GM23338 (cell line): ENCODE measurements around the gene LONP1. TPM values are rescaled to one million over a fixed set of nuclear protein-coding genes. Genes with fewer than 3 reads are reported as not detected.

Source experiments
- ATAC-seq: fragments of 200-7000 bp; cut with Tn5 transposase; 3 replicates; pipeline ENCODE4 v1.9.1; 2020
- DNase-seq: peaks from one replicate; pipeline ENCODE4 v3.0.0-alpha.2; 2015; ENCODE audit warnings: low spot score
- H2AFZ ChIP-seq: fragments of 200-600 bp; sonication (generic); 2 replicates; pipeline ENCODE4 v1.8.0; 2016; ENCODE audit warnings: antibody characterized with exemption, mild to moderate bottlenecking, moderate library complexity
- H3F3A ChIP-seq: fragments of 200-600 bp; sonication (generic); replicated peaks from 2 replicates; pipeline ENCODE4 v1.8.0; 2017; ENCODE audit warnings: antibody characterized with exemption, mixed run types, low read depth
- H3K27ac ChIP-seq: fragments of 200-600 bp; sonication (generic); 2 replicates; pipeline ENCODE4 v1.6.1; 2016; ENCODE audit warnings: low read depth
- H3K27me3 ChIP-seq: fragments of 200-600 bp; sonication (generic); 2 replicates; pipeline ENCODE4 v1.8.0; 2016; ENCODE audit warnings: mild to moderate bottlenecking, mixed run types, moderate library complexity; ENCODE audit not compliant: insufficient read depth
- H3K36me3 ChIP-seq: fragments of 200-600 bp; sonication (generic); 2 replicates; pipeline ENCODE4 v1.8.0; 2016; ENCODE audit warnings: mild to moderate bottlenecking; ENCODE audit not compliant: insufficient read depth
- H3K4me1 ChIP-seq: fragments of 200-600 bp; sonication (generic); 2 replicates; pipeline ENCODE4 v1.8.0; 2016; ENCODE audit warnings: mild to moderate bottlenecking, moderate library complexity; ENCODE audit not compliant: insufficient read depth
- H3K4me2 ChIP-seq: fragments of 200-600 bp; sonication (generic); 2 replicates; pipeline ENCODE4 v1.7.1; 2017; ENCODE audit warnings: mixed run types
- H3K4me3 ChIP-seq: fragments of 200-600 bp; sonication (generic); 2 replicates; pipeline ENCODE4 v1.6.1; 2016; ENCODE audit warnings: mixed run types
- H3K79me2 ChIP-seq: fragments of 200-600 bp; sonication (generic); replicated peaks from 2 replicates; pipeline ENCODE4 v1.8.0; 2017; ENCODE audit warnings: mild to moderate bottlenecking; ENCODE audit not compliant: insufficient read depth
- H3K9me2 ChIP-seq: fragments of 200-600 bp; sonication (generic); 2 replicates; pipeline ENCODE4 v1.8.0; 2017; ENCODE audit not compliant: insufficient read depth
- H4K20me1 ChIP-seq: fragments of 200-600 bp; sonication (generic); replicated peaks from 2 replicates; pipeline ENCODE4 v1.8.0; 2017; ENCODE audit warnings: mild to moderate bottlenecking; ENCODE audit not compliant: insufficient read depth
- H3K27ac Mint-ChIP-seq: 2 replicates; pipeline ENCODE4 v1.8.0; 2020; ENCODE audit warnings: inconsistent platforms, mild to moderate bottlenecking, moderate library complexity, mixed read lengths
- H3K27me3 Mint-ChIP-seq: 3 replicates; pipeline ENCODE4 v1.8.0; 2022; ENCODE audit warnings: low read depth, mild to moderate bottlenecking, moderate library complexity, mixed read lengths, inconsistent platforms; ENCODE audit not compliant: insufficient read depth, poor library complexity
- H3K36me3 Mint-ChIP-seq: 3 replicates; pipeline ENCODE4 v1.8.0; 2021; ENCODE audit warnings: low read depth, mild to moderate bottlenecking, inconsistent platforms, moderate library complexity, mixed read lengths
- H3K4me1 Mint-ChIP-seq: 3 replicates; pipeline ENCODE4 v1.8.0; 2020; ENCODE audit warnings: mild to moderate bottlenecking, inconsistent platforms, mixed read lengths
- H3K4me3 Mint-ChIP-seq: 3 replicates; pipeline ENCODE4 v1.8.0; 2021; ENCODE audit warnings: moderate library complexity, mild to moderate bottlenecking, inconsistent platforms, mixed read lengths
- H3K9me3 Mint-ChIP-seq: 3 replicates; pipeline ENCODE4 v1.8.0; 2020; ENCODE audit warnings: moderate library complexity, mild to moderate bottlenecking, inconsistent platforms, mixed read lengths
- CREB1 ChIP-seq: fragments of 250-450 bp; sonication (Bioruptor Pico); IDR thresholded peaks from 2 replicates; pipeline ENCODE4 v1.5.0; 2020; ENCODE audit warnings: low read depth, mild to moderate bottlenecking, moderate library complexity
- polyA plus RNA-seq: library from polyadenylated mRNA; unstranded; fragments of >200 nt; fragmentation: Nextera tagmentation; extraction: Ambion mirVana; gene quantifications from 2 replicates; pipeline ENCODE4 v1.2.1, GENCODE V29; 2016
- total RNA-seq: library from RNA; depleted of rRNA; stranded (reverse); fragments of >200 nt; shearing (Covaris generic); gene quantifications from 2 replicates; pipeline ENCODE4 v1.2.3, GENCODE V29; 2014; rRNA removed

Gene LONP1
- total and polyA plus RNA-seq, 2 experiments from 2014 or later, result 68.6 to 137 TPM

GRCh38 chr19:5642204-5642603, 77.7 kb downstream of the LONP1 start:
- no peak overlapping the region for H2AFZ ChIP-seq
- Mint-ChIP-seq H3K36me3 (peaks cover 63% of the 10 kb centered on the region), H3K4me1 (no peaks in the 10 kb centered on the region; the same call in 2 of the 3 replicates), H3K27ac (no peak overlapping the region), H3K27me3 (peaks cover 1% of the 10 kb centered on the region), H3K4me3 (no peak overlapping the region), H3K9me3 (no peaks in the 10 kb centered on the region)
- DNase-seq (no peak), ATAC-seq (no peak)
- H4K20me1 ChIP-seq, result peaks cover 87% of the 10 kb centered on the region
- no peaks in the 10 kb centered on the region for H3K9me2 ChIP-seq
- H3K4me3 ChIP-seq, result no peak overlapping the region
- no peak overlapping the region for H3K27ac ChIP-seq
- no peaks in the 10 kb centered on the region for H3K27me3 ChIP-seq
- no peak overlapping the region for H3K4me2 ChIP-seq
- no peak for TF ChIP-seq CREB1 (CRISPR knock-in tag)
- H3K4me1 ChIP-seq, result no peaks in the 10 kb centered on the region
- peaks cover 13% of the 10 kb centered on the region; the same call in 1 of the 2 replicates for H3F3A ChIP-seq
- peaks cover 47% of the 10 kb centered on the region for H3K36me3 ChIP-seq
- H3K79me2 ChIP-seq, result peaks cover 95% of the 10 kb centered on the region

Other genes starting within 250 kb of the LONP1 start
- 0.97 and 3.9 TPM in 2 replicates for gene TINCR, start 152.2 kb downstream of the LONP1 start, total RNA-seq
- 0.42 and 0.94 TPM in 2 replicates for gene TINCR, start 152.2 kb downstream of the LONP1 start, polyA plus RNA-seq
- gene SAFB2, start 97.4 kb downstream of the LONP1 start, total RNA-seq, result 29.6 and 37.7 TPM in 2 replicates
- gene SAFB2, start 97.4 kb downstream of the LONP1 start, polyA plus RNA-seq, result 102 and 110 TPM in 2 replicates
- 82.2 and 109 TPM in 2 replicates for gene SAFB, start 97.1 kb downstream of the LONP1 start, total RNA-seq
- gene SAFB, start 97.1 kb downstream of the LONP1 start, polyA plus RNA-seq, result 76.5 and 85.2 TPM in 2 replicates
- gene MICOS13, start 39.6 kb downstream of the LONP1 start, total RNA-seq, result 9.1 and 15.5 TPM in 2 replicates
- gene MICOS13, start 39.6 kb downstream of the LONP1 start, polyA plus RNA-seq, result 54.6 and 63.8 TPM in 2 replicates
- 12.9 and 14.6 TPM in 2 replicates for gene HSD11B1L, start 39.1 kb downstream of the LONP1 start, total RNA-seq
- 17.8 and 18.4 TPM in 2 replicates for gene HSD11B1L, start 39.1 kb downstream of the LONP1 start, polyA plus RNA-seq
- gene RPL36, start 29.9 kb downstream of the LONP1 start, total RNA-seq, result 575 and 895 TPM in 2 replicates
- gene RPL36, start 29.9 kb downstream of the LONP1 start, polyA plus RNA-seq, result 3,204 and 3,480 TPM in 2 replicates
- gene CATSPERD, start 491 bp upstream of the LONP1 start, total RNA-seq, result 0.17 TPM in 1 of 2 replicates, not detected in the other
- gene CATSPERD, start 491 bp upstream of the LONP1 start, polyA plus RNA-seq, result 0.56 TPM in 1 of 2 replicates, not detected in the other
- gene PRR22, start 64.6 kb upstream of the LONP1 start, total RNA-seq, result 1.0 and 1.6 TPM in 2 replicates
- gene PRR22, start 64.6 kb upstream of the LONP1 start, polyA plus RNA-seq, result 1.2 TPM in 2 replicates
- 42.7 and 53.0 TPM in 2 replicates for gene DUS3L, start 71.0 kb upstream of the LONP1 start, total RNA-seq
- gene DUS3L, start 71.0 kb upstream of the LONP1 start, polyA plus RNA-seq, result 24.5 and 26.2 TPM in 2 replicates
- 4.0 and 5.9 TPM in 2 replicates for gene NRTN, start 84.9 kb upstream of the LONP1 start, total RNA-seq
- 5.5 and 5.8 TPM in 2 replicates for gene NRTN, start 84.9 kb upstream of the LONP1 start, polyA plus RNA-seq
- gene FUT6, start 119.6 kb upstream of the LONP1 start, total RNA-seq, result not detected in 2 replicates
- gene FUT6, start 119.6 kb upstream of the LONP1 start, polyA plus RNA-seq, result not detected in 2 replicates
- gene FUT3, start 131.3 kb upstream of the LONP1 start, total RNA-seq, result not detected in 2 replicates
- 0.45 TPM in 1 of 2 replicates, not detected in the other for gene FUT3, start 131.3 kb upstream of the LONP1 start, polyA plus RNA-seq
- gene FUT5, start 150.4 kb upstream of the LONP1 start, total RNA-seq, result not detected in 2 replicates
- gene FUT5, start 150.4 kb upstream of the LONP1 start, polyA plus RNA-seq, result 0.10 TPM in 1 of 2 replicates, not detected in the other
- gene NDUFA11, start 183.6 kb upstream of the LONP1 start, total RNA-seq, result 171 and 187 TPM in 2 replicates
- 523 and 558 TPM in 2 replicates for gene NDUFA11, start 183.6 kb upstream of the LONP1 start, polyA plus RNA-seq
- gene VMAC, start 184.7 kb upstream of the LONP1 start, total RNA-seq, result 3.2 and 3.7 TPM in 2 replicates
- gene VMAC, start 184.7 kb upstream of the LONP1 start, polyA plus RNA-seq, result 0.79 and 0.89 TPM in 2 replicates
- 0.74 and 3.2 TPM in 2 replicates for gene CAPS, start 194.1 kb upstream of the LONP1 start, total RNA-seq
- gene CAPS, start 194.1 kb upstream of the LONP1 start, polyA plus RNA-seq, result 1.5 and 2.5 TPM in 2 replicates